ENCODE measurements around the gene CD109. TPM values are rescaled to one million over a fixed set of nuclear protein-coding genes. Genes with fewer than 3 reads are reported as not detected.

Gene CD109
- total RNA-seq, 4 donors from 2014 or later = 7.8 to 19.0 (median 12.7) TPM

DNA sequence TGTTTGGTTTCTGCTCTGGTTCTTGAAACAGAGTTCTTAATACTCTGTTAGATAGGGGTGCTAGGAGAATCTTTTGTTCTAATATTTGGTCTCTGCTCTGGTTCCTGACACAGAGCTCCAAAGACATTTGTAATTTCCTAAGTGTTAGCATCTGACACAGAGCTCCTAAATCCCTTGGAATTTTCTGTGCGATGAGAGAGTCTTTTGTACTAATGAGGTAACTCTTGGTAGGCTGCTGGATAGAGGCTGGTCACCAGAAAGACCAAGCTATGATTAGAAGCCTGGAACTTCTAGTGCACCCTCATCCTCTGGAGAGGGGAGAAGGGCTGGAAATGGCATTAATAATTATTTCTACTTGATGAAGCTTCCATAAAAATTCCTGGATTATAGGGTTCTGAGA is 7.7 kb upstream of the CD109 start:
- TF ChIP-seq EP300 (IDR thresholded peaks at IDR 0.05) (no peak), POLR2A (IDR thresholded peaks at IDR 0.05) (no peak)
- TF ChIP-seq, protein P1, sequence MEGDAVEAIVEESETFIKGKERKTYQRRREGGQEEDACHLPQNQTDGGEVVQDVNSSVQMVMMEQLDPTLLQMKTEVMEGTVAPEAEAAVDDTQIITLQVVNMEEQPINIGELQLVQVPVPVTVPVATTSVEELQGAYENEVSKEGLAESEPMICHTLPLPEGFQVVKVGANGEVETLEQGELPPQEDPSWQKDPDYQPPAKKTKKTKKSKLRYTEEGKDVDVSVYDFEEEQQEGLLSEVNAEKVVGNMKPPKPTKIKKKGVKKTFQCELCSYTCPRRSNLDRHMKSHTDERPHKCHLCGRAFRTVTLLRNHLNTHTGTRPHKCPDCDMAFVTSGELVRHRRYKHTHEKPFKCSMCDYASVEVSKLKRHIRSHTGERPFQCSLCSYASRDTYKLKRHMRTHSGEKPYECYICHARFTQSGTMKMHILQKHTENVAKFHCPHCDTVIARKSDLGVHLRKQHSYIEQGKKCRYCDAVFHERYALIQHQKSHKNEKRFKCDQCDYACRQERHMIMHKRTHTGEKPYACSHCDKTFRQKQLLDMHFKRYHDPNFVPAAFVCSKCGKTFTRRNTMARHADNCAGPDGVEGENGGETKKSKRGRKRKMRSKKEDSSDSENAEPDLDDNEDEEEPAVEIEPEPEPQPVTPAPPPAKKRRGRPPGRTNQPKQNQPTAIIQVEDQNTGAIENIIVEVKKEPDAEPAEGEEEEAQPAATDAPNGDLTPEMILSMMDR (IDR thresholded peaks at IDR 0.05) = no peak
- Histone ChIP-seq H3K36me3 (no peaks in the 10 kb centered on the region), H3K27me3 (no peaks in the 10 kb centered on the region), H3K9me3 (peaks cover 0 to 5% (median 0%) of the 10 kb centered on the region in 4 donors), H3K4me3 (no peak overlapping the region), H3K27ac (no peak overlapping the region), H3K4me1 (no peaks in the 10 kb centered on the region)
- WGBS, 2 donors = 15 to 28% methylated on average over 1 of the region's 1 CpG
- DNase-seq (ENCODE audit: low spot score in 2 of 2) = no peak

DNA sequence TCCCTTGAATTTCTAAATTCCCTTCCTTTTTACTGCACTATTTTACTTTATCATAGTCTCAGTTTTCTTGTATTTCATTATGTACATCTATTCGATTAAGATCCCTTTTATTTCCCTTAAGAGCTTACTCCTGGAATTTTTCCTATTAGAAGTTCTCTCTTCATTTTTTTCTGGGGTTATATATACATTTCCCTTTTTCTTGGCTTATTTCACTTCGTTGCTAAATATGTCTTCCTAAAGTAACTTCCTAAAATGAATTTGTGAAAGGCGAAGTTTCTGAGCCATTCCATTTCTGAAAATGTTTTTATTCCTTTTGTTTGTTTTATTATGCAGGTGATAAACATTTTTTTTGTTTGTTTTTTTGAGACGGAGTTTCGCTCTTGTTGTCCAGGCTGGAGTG is 5.9 kb upstream of the CD109 start:
- no peaks in the 10 kb centered on the region for H3K27me3 ChIP-seq
- no peaks in the 10 kb centered on the region for H3K36me3 ChIP-seq
- no peak overlapping the region for H3K4me3 ChIP-seq
- DNase-seq (ENCODE audit: low spot score in 2 of 2) = no peak
- 80% methylated on average over 5 of the region's 5 CpGs for WGBS, 2 donors
- no peak overlapping the region for H3K27ac ChIP-seq
- no peaks in the 10 kb centered on the region for H3K9me3 ChIP-seq
- TF ChIP-seq EP300 (IDR thresholded peaks at IDR 0.05) (no peak), POLR2A (IDR thresholded peaks at IDR 0.05) (no peak)
- TF ChIP-seq, protein P1 (IDR thresholded peaks at IDR 0.05) = no peak
- peaks cover 0 to 3% (median under 1%) of the 10 kb centered on the region in 4 donors for H3K4me1 ChIP-seq

DNA sequence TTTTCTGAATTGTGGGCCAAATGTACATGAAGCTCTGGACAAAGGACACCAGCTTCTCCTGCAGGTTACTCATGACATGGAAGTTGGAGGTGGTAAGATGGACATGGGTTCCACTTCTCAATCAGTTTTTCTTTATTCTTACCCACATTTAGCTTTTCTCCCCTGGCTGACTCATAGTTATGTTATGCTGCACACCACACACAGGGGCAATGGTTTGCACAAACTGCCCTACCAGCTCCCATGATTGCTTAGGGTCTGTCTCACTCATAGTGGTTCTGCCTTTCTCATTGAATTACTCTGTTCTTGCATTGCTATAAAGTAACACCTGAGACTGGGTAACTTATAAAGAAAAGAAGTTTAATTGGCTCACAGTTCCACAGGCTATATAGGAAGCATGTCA is 4.5 kb upstream of the CD109 start:
- TF ChIP-seq EP300 (IDR thresholded peaks at IDR 0.05) (no peak), POLR2A (IDR thresholded peaks at IDR 0.05) (no peak)
- TF ChIP-seq, protein P1 (IDR thresholded peaks at IDR 0.05) = no peak
- Histone ChIP-seq H3K4me3 (no peak overlapping the region), H3K36me3 (no peaks in the 10 kb centered on the region), H3K27me3 (no peaks in the 10 kb centered on the region), H3K27ac (no peak overlapping the region), H3K4me1 (peaks cover 0 to 14% (median 1%) of the 10 kb centered on the region in 4 donors), H3K9me3 (no peaks in the 10 kb centered on the region)
- no peak for DNase-seq (ENCODE audit: low spot score in 2 of 2)

GRCh38 chr6:73694711-73695411 is 1.1 kb upstream of the CD109 start:
- TF ChIP-seq POLR2A (IDR thresholded peaks at IDR 0.05) (no peak), EP300 (IDR thresholded peaks at IDR 0.05) (no peak)
- TF ChIP-seq, protein P1 (IDR thresholded peaks at IDR 0.05) = no peak
- H3K27me3 ChIP-seq = no peaks in the 10 kb centered on the region
- peak overlapping the region in 1 of 4 donors; percentile 62 for H3K4me3 ChIP-seq
- peak overlapping the region in 2 of 4 donors; percentile 23 to 89 for H3K27ac ChIP-seq
- WGBS, 2 donors = 67 to 74% methylated on average over 5 of the region's 5 CpGs
- no peak for DNase-seq (ENCODE audit: low spot score in 2 of 2)
- no peaks in the 10 kb centered on the region for H3K36me3 ChIP-seq
- no peaks in the 10 kb centered on the region for H3K9me3 ChIP-seq
- H3K4me1 ChIP-seq = peaks cover 0 to 22% (median 4%) of the 10 kb centered on the region in 4 donors

- H3K27me3 ChIP-seq = no peaks in the 10 kb centered on the region
- H3K36me3 ChIP-seq = no peaks in the 10 kb centered on the region
- no peak overlapping the region for H3K27ac ChIP-seq
- H3K4me1 ChIP-seq = peaks cover 0 to 22% (median 4%) of the 10 kb centered on the region in 4 donors
- TF ChIP-seq EP300 (IDR thresholded peaks at IDR 0.05) (no peak), POLR2A (IDR thresholded peaks at IDR 0.05) (no peak)
- TF ChIP-seq, protein P1 (IDR thresholded peaks at IDR 0.05) = no peak
- no peak for DNase-seq (ENCODE audit: low spot score in 2 of 2)
- no peaks in the 10 kb centered on the region for H3K9me3 ChIP-seq
- peak overlapping the region in 2 of 4 donors; percentile 10 to 62 for H3K4me3 ChIP-seq
- 71 to 81% methylated on average over 10 of the region's 10 CpGs for WGBS, 2 donors
Observed at GRCh38 chr6:73696966-73697655, 1.1 kb downstream of the CD109 start.
